Central memory CD8-positive, alpha-beta T cell (primary cell): ENCODE measurements around the gene AP3S1.
"Not testable (repeated sequence)": the region's sequence is repeated elsewhere in the genome, so short reads cannot be mapped to it uniquely, and the experiment has no call there.

Experiments
- ATAC-seq: fragments of 150-1000 bp; cut with Tn5 transposase; replicated peaks from 2 replicates; pipeline ENCODE4 v1.10.0; 2022; ENCODE audit warnings: mild to moderate bottlenecking, moderate FRiP score, moderate number of reproducible peaks; ENCODE audit not compliant: poor library complexity, severe bottlenecking; ENCODE audit errors: extremely low read depth
- DNase-seq, 2 donors: peaks; one replicate each; pipeline ENCODE4 v3.0.0; 2021; ENCODE audit warnings: low spot score in 2 of 2
- H3K27ac Mint-ChIP-seq: one replicate; pipeline ENCODE4 v1.8.0; 2022; ENCODE audit warnings: low read depth, mild to moderate bottlenecking, moderate library complexity, mixed read lengths
- H3K27me3 Mint-ChIP-seq: one replicate; pipeline ENCODE4 v1.8.0; 2022; ENCODE audit warnings: mixed read lengths
- H3K36me3 Mint-ChIP-seq: one replicate; pipeline ENCODE4 v1.8.0; 2022; ENCODE audit warnings: mild to moderate bottlenecking, moderate library complexity, mixed read lengths; ENCODE audit not compliant: insufficient read depth
- H3K4me1 Mint-ChIP-seq: one replicate; pipeline ENCODE4 v1.8.0; 2022; ENCODE audit warnings: mixed read lengths
- H3K4me3 Mint-ChIP-seq: one replicate; pipeline ENCODE4 v1.8.0; 2022; ENCODE audit warnings: mild to moderate bottlenecking, moderate library complexity, mixed read lengths
- H3K9me3 Mint-ChIP-seq: one replicate; pipeline ENCODE4 v1.8.0; 2022; ENCODE audit warnings: mixed read lengths

The AP3S1 gene

DNA sequence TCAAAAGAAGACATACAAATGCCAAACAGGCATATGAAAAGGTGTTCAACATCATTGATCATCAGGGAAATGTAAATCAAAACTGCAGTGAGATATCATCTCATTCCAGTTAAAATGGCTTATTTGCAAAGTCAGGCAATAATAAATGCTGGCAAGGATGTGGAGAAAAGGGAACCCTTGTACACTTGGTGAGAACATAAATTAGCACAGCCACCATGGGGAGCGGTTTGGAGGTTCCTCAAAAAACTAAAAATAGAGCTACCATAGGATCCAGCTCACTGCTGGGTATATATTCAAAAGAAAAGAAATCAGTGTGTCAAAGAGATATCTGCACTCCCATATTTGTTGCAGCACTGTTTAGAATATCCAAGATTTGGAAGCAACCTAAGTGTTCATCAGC is 50.3 kb downstream of the AP3S1 start:
- no peaks in the 10 kb centered on the region for H3K4me1 Mint-ChIP-seq

DNA sequence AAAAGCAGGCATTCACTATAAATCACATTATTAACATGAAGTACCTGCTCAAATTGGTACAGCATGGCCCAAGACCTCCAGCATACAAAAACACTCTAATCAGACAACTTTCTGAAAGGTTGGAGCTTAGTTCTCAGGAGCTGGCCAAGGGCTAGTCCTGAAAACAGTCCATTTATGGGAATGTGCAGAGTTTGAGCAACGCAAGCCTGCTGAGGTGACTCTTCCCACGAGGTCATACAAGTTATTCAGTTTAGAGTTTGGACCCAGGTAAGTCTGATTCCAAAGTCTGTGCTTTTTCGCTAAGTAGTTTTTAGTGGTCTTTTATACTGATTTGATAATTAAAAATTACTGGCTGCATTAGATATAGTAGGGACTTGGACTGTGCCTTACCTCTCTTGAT is 52.6 kb downstream of the AP3S1 start:
- Mint-ChIP-seq H3K27me3 (no peaks in the 10 kb centered on the region), H3K4me3 (no peak overlapping the region), H3K36me3 (peaks cover 11% of the 10 kb centered on the region), H3K4me1 (no peaks in the 10 kb centered on the region), H3K27ac (no peak overlapping the region), H3K9me3 (no peaks in the 10 kb centered on the region)
- DNase-seq (no peak), ATAC-seq (no peak)

More for the DNA sequence above, 50.3 kb downstream of the AP3S1 start:
- Mint-ChIP-seq H3K9me3 (no peaks in the 10 kb centered on the region), H3K36me3 (peaks cover 12% of the 10 kb centered on the region), H3K27me3 (no peaks in the 10 kb centered on the region), H3K27ac (no peak overlapping the region), H3K4me3 (no peak overlapping the region)
- DNase-seq (no peak), ATAC-seq (no peak)

DNA sequence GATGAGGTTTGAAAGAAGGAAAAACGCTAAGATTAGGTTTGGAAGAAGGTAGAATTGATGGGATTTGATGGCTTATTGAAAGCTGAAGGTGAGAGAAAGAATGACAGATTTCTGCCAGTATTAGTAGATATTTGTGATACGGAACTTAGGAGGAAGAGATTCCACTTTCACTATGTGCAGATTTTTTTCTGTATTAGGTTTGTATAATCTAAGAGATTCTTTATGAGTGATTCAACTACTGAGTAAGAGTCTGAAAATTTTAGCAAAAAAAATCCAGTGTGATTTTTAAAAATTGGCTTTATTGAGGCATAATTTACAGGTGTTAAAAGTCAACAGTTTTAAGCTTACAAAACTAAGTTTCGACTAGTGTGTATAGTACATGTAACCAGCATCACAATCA is 54.1 kb downstream of the AP3S1 start:
- Mint-ChIP-seq H3K9me3 (no peaks in the 10 kb centered on the region), H3K4me1 (no peaks in the 10 kb centered on the region), H3K27me3 (no peaks in the 10 kb centered on the region), H3K27ac (no peak overlapping the region), H3K36me3 (peaks cover 10% of the 10 kb centered on the region), H3K4me3 (no peak overlapping the region)
- ATAC-seq (no peak), DNase-seq (no peak)

DNA sequence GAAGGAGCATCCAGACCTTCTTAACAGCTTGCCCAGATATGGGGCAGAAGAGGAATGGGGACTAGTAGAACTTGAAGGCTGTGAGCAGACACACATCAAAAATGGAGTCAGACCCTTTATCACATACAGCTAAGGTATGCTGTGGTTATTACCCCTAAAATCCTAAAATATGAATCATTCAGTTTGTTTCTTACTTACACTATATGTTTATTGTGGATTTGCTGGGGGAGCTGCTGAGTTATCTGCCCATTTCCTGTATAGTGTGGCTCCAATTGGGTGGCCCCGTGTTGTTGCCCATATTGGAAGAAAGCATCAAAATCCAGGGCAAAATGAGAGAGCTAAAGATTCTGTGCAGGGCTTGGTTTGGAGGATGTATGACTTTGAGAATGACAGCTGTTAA is 56.9 kb downstream of the AP3S1 start:
- Mint-ChIP-seq H3K27ac (no peak overlapping the region), H3K9me3 (no peaks in the 10 kb centered on the region), H3K27me3 (no peaks in the 10 kb centered on the region), H3K4me1 (no peaks in the 10 kb centered on the region), H3K36me3 (peaks cover 10% of the 10 kb centered on the region), H3K4me3 (no peak overlapping the region)
- no peak for DNase-seq
- no peak for ATAC-seq

DNA sequence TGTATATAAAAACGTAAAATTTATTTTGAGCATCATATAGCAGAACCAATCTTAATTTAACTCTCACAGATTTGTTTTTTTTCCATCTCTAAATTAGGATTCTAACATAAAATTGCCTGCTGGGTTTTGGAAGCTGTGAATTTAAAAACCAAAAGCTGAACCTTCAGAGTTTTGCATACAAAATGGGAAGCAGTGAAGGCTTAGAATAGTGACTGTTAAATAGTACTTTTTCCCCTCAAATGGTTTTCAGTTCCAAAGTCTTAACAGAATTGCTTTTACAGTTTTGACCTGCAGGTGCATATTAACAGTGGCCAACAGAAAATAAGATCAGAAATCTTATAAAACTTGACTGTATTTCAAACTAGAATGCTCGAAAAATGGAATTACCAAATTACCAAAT is 65.4 kb downstream of the AP3S1 start:
- Mint-ChIP-seq H3K9me3 (no peaks in the 10 kb centered on the region), H3K4me3 (no peak overlapping the region), H3K27ac (no peak overlapping the region), H3K27me3 (no peaks in the 10 kb centered on the region), H3K4me1 (no peaks in the 10 kb centered on the region), H3K36me3 (peaks cover 1% of the 10 kb centered on the region)
- ATAC-seq (no peak), DNase-seq (no peak)

DNA sequence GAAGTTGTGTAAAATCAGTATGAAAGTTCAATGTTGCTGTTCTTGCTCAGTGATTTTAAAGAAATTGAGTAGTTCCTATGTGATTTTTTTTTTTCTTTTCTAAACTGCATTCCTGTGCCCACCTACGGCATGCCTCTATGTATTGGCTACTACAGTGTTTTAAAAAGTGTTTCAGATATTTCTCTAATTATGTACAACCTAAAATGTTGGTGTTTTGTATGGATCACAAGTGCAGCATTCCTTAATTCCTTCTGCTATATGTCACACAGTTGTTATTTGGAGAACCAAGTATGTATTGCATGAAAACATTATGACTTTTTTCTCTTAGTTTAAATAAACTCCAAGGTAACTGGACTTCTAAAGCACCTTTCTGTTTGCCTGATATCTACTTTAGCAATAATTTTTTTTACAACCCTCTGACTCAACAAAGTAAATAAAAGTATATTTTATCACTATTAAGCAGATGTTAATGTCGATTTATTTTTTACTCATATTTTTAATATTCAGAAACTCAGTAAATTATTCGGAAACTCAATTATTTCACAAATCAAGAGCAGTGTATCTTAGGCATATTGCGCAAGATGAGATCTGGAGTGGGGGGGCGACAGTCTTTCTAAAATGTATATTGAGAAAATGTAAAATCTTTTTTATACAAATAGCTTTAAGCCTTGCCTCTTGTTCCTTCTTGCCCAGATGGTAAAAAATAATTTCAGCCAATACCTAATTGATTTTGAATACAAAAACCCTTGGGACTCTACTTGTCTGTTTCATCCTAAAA is 72.1 kb downstream of the AP3S1 start:
- H3K27me3 Mint-ChIP-seq, H3K4me1 Mint-ChIP-seq, DNase-seq, H3K27ac Mint-ChIP-seq, ATAC-seq, H3K9me3 Mint-ChIP-seq, H3K4me3 Mint-ChIP-seq, H3K36me3 Mint-ChIP-seq: not testable (repeated sequence)

DNA sequence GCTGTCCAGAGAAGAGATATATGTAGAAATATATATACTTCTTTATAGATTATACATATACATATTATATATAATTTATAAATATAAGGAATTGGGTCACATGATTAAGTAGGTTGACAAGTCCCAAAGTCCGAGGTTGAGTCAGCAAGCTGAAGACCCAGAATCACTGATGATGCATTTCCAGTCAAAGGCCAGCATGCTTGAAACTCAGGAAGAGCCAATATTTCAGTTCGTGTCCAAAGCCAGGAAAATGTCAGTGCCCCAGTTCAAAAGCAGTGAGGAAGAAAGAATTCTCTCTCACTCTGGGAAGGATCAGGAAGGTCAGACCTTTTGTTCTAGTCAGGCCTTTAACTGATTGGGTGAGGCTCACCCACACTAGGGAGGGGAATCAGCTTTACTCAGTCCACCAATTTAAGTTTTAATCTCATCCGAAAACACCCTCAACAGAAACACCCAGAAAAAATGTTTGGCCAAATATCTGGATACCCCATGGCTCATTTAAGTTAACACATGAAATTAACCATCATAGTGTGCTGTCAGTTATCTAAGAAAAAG is 78.5 kb downstream of the AP3S1 start:
- no peak overlapping the region for H3K4me3 Mint-ChIP-seq
- H3K9me3 Mint-ChIP-seq: no peaks in the 10 kb centered on the region

DNA sequence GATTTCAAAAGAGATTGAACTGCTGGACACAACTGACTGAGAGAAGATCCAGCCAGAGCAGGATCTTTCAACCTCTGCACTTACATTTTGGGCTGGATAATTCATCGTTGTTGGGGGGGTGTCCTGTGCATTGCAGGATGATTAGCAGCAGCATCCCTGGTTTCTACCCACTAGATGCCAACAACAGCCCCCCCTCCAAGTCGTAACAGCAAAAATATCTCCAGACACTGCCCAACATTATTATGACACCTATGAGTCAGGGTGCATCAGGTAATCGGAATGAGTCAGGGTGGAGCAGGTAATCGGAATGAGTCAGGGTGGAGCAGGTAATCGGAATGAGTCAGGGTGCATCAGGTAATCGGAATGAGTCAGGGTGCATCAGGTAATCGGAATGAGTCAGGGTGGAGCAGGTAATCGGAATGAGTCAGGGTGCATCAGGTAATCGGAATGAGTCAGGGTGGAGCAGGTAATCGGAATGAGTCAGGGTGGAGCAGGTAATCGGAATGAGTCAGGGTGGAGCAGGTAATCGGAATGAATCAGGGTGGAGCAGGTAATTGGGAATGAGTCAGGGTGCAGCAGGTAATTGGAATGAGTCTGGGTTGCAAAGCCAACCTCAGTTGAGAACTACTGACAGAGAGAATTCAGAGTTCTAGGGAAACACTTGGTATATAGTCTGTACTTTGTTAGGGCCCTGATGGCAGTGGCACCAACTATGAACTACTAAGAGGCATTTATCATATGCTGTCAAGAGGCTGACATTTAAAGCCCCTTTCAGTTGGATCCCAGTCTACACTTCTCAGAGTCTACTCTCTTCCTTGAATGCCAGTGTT is 87.1 kb downstream of the AP3S1 start:
- not testable (repeated sequence) for DNase-seq, H3K4me3 Mint-ChIP-seq, H3K27me3 Mint-ChIP-seq, H3K27ac Mint-ChIP-seq, H3K36me3 Mint-ChIP-seq, H3K4me1 Mint-ChIP-seq, ATAC-seq, H3K9me3 Mint-ChIP-seq

More for the DNA sequence above, 78.5 kb downstream of the AP3S1 start:
- DNase-seq: no peak
- H3K4me1 Mint-ChIP-seq: no peaks in the 10 kb centered on the region
- no peaks in the 10 kb centered on the region for H3K36me3 Mint-ChIP-seq
- H3K27ac Mint-ChIP-seq: no peak overlapping the region
- no peaks in the 10 kb centered on the region for H3K27me3 Mint-ChIP-seq
- ATAC-seq: no peak

DNA sequence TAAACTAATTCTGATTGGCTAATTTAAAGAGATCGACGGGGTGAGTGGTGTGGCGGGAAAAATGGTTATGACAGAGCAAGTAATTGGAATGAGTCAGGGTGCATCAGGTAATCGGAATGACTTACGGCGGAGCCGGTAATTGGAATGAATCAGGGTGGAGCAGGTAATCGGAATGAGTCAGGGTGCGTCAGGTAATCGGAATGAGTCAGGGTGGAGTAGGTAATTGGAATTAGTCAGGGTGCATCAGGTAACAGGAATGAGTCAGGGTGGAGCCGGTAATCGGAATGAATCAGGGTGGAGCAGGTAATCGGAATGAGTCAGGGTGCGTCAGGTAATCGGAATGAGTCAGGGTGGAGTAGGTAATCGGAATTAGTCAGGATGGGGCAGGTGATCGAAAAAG is 88.4 kb downstream of the AP3S1 start:
- DNase-seq, H3K9me3 Mint-ChIP-seq, H3K4me3 Mint-ChIP-seq, H3K27ac Mint-ChIP-seq, H3K27me3 Mint-ChIP-seq, H3K4me1 Mint-ChIP-seq, ATAC-seq, H3K36me3 Mint-ChIP-seq: not testable (repeated sequence)

DNA sequence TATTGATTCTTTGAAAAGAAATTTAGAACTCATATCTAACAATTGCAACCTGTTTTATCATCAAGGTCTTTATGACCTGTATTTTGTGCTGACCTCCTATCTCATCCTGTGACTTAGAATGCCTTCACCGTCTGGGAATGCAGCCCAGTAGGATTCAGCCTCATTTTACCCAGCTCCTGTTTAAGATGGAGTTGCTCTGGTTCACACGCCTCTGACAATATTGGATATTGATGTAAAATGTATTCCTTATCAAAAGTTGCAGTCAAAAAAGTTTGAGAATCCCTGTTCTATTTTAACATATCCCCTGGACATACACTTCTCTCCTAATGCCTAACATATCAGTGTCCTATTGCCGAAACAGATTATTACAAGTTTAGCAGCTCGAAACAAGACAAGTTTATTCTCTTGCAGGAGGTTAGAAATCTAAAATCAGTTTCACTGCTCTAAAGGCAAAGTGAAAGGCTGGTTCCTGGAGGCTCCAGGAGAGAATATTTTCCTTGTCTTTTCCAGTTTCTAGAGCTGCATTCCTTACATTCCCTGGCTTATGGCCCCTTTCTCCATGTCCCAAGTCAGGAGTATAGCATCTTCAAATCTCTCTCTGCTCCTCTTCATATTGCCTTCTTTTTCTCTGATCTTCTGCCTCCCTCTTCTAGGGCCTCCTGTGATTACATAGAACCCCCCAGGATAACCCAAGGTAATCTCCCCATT is 89.0 kb downstream of the AP3S1 start:
- no peaks in the 10 kb centered on the region for H3K4me1 Mint-ChIP-seq

DNA sequence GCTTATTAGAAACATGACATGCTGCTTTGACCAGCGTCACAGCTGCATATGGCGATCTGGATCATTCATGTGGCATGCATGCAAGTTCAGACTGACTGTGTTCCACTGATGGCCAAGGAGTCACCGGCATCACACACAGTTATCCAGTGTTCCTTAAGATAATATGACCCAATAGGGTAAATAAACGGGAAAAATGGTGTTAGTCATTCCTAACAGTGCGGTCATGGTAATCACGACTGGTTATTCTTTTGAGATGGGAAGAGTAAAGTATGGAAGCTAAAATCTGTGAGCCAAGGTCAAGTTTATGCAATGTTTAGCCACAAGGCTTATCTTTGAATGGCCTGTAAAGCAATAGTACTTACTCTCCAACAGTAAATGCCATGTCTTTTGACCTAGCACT is 91.3 kb downstream of the AP3S1 start:
- H3K4me3 Mint-ChIP-seq: no peak overlapping the region
- H3K9me3 Mint-ChIP-seq: no peaks in the 10 kb centered on the region
- ATAC-seq (no peak), DNase-seq (no peak)
- no peaks in the 10 kb centered on the region for H3K27me3 Mint-ChIP-seq
- no peaks in the 10 kb centered on the region for H3K4me1 Mint-ChIP-seq
- peaks cover 2% of the 10 kb centered on the region for H3K36me3 Mint-ChIP-seq
- H3K27ac Mint-ChIP-seq: no peak overlapping the region

More for the DNA sequence above, 89.0 kb downstream of the AP3S1 start:
- H3K27me3 Mint-ChIP-seq: no peaks in the 10 kb centered on the region
- ATAC-seq (no peak), DNase-seq (no peak)
- H3K9me3 Mint-ChIP-seq: no peaks in the 10 kb centered on the region
- H3K36me3 Mint-ChIP-seq: peaks cover 2% of the 10 kb centered on the region
- H3K27ac Mint-ChIP-seq: no peak overlapping the region
- H3K4me3 Mint-ChIP-seq: no peak overlapping the region

DNA sequence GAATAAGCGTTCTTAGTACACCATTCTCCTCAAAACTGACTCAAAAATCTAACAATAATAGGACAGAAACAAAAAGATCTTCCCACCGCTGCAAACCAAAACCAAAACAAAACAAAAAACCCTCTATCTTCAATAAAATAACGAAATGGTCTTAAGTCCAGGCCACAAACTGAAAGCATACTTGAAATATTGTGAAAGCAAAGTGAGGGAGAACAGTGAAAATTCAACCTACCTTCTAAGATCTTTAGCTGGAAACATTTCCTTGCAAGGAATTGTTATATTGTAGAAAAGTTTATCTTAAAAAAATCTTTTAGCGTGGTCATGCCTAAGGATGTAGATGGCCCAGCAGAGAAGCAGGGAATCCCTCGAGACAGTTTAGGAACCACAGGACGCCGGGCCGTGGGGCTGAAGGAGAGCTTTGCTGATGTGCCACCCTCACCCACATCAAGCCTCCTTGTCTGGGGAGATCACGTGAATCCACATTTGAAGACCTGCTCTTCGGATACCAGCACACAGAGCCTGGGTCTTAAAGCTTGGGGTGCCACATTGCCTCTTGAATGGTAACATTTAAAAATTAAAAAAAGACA is 92.7 kb downstream of the AP3S1 start:
- no peaks in the 10 kb centered on the region for H3K27me3 Mint-ChIP-seq
- H3K9me3 Mint-ChIP-seq: no peaks in the 10 kb centered on the region
- H3K36me3 Mint-ChIP-seq: no peaks in the 10 kb centered on the region
- no peak overlapping the region for H3K4me3 Mint-ChIP-seq
- no peak overlapping the region for H3K27ac Mint-ChIP-seq
- ATAC-seq: no peak
- DNase-seq: no peak
- no peaks in the 10 kb centered on the region for H3K4me1 Mint-ChIP-seq
